CD4-positive, alpha-beta T cell treated with Interleukin-21 for 1 hour (primary cell): ENCODE results near the gene PHRF1.
A peak's percentile ranks its signal among the peaks of the same experiment; 100 is the strongest.

ENCODE experiments used
- DNase-seq: peaks from one replicate; pipeline ENCODE4 v3.0.0-alpha.2; 2020

Gene PHRF1

GRCh38 chr11:575313-575995 lies 816 bp upstream of the PHRF1 start:
- DNase-seq, result no peak

DNA sequence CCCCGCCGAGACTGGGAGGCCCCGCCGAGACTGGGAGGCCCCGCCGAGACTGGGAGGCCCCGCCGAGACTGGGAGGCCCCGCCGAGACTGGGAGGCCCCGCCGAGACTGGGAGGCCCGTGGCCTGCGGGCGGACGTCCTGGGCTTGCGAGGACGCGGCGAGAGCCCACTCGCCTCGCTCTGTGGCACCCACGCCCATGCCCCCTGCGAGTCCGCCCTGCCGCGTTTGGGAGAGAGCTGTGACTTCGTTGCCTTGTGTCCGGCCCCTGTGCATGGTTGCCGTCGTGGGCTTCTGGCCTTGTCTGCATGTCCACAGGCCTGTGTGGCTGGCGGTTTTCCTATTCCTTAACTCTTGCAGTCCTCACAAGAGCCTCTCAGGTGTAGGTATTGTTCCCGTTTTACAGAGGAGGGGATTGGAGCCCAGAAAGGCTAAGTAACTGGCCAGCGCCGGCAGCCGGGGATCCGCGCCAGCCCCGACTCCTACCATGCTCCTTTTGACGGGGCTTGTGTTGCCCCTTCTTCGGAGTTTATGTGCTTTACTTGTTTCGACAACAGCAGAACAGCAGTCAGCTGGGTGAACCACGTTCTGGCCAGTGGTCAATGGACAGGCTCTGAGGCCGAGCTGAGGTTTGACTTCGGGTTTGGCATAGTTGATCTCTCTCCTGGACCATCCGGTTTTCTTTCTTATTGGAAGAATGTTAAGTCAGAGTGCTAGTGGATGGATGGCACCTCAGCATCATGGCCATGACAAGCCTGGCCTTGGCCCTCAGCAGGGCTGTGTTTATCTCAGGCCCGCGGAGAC lies 741 bp downstream of the PHRF1 start:
- no peak for DNase-seq

- no peak for DNase-seq
These were observed 1.3 kb downstream of the PHRF1 start for GRCh38 chr11:577611-577894.

DNA sequence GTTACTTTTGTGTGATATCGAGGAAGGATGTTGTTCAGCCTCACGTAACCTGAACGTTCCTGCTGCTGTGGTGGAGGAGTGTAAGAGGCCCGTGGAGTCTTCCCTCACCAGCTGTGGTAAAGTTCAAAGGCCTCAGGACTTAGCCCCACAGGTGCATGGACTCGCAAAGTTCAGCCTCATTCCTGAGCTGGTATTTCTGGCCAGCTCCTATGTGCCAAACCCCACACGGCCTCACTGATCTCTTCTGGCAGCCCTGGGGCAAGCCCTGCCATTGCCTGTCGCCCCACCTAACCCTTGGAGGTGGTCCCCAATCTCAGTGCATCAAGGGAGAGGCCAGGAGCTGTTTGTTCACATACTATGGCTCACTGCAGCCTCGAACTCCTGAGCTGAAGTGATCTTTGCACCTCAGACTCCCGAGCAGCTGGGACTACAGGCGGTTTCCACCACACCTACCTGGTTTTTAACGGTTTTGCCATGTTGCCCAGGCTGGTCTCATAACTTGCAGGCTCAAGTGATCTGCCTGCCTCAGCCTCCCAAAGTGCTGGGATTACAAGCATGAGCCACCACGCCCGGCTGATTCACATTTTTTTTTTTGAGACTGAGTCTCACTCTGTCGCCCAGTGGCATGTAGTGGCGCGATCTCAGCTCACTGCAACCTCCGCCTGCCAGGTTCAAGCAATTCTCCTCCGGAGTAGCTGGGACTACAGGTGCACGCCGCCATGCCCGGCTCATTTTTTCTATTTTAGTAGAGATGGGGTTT lies 2.2 kb downstream of the PHRF1 start:
- no peak for DNase-seq

- DNase-seq, result no peak
These were observed 3.7 kb downstream of the PHRF1 start for GRCh38 chr11:579830-580601.

- DNase-seq, result no peak
These were observed 5.1 kb downstream of the PHRF1 start for GRCh38 chr11:581342-581741.

DNA sequence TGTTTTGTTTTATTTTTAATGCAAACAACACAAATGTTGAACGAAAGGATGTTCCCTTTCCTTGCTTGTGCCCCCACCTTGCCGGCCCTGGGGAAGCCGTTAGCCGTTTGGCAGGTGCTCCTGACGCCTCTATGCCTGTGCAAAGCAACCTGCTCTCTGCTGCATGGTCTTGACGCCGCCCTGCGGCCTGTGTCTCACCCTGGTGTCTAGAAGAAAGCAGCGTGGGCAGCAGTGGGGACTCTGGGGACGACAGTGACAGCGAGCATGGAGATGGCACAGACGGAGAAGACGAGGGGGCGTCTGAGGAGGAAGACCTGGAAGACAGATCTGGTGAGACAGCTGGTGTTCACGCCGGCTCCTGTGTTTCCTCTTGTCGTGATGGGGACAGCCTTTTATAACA lies 5.5 kb downstream of the PHRF1 start:
- DNase-seq, result no peak

DNA sequence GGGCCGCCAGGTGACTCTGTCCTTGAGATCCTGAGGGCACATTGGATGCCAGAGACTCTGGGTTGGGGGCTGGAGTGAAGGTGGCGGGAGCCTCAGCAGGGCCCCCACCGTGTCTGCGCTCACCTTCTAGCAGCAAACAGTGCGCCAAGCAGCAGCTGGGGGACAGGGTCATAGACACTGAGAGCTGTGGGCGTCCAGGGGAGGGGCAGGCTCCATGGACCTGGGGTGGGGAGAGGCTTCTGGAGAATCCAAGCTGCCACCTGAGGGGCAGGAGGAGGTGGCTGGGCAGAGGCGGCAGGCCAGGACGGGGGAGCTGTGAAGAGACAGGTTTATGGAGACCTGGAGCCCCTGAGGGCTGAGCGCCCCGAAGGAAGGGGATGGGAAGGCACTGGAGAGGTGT lies 8.0 kb downstream of the PHRF1 start:
- no peak for DNase-seq

- no peak for DNase-seq
These were observed 10.4 kb downstream of the PHRF1 start for GRCh38 chr11:586376-587316.

DNA sequence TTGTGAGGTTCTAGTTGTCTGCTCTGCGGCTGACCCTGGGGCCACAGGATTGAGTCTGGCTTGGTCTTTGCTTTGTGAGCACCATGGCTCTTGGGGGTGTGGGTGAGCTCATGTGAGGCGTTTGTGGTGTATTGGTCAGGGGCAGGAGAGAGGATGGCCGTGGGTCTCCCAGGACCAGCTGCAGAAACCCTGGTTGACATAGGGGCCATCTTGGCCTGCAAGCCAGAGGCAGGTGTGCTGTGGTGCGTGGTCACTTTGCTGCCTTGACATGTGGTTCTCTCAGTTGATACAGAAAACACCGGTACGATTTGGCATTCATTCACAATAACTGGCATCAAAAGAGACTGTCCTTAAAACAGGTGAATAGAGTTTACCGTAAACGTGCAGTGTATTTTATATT lies 11.3 kb downstream of the PHRF1 start:
- no peak for DNase-seq

GRCh38 chr11:587978-588380 lies 11.7 kb downstream of the PHRF1 start:
- peak; percentile 72 for DNase-seq

- no peak for DNase-seq
These were observed 13.5 kb downstream of the PHRF1 start for GRCh38 chr11:589798-590197.

- DNase-seq, result no peak
These were observed 14.7 kb downstream of the PHRF1 start for GRCh38 chr11:590997-591396.

DNA sequence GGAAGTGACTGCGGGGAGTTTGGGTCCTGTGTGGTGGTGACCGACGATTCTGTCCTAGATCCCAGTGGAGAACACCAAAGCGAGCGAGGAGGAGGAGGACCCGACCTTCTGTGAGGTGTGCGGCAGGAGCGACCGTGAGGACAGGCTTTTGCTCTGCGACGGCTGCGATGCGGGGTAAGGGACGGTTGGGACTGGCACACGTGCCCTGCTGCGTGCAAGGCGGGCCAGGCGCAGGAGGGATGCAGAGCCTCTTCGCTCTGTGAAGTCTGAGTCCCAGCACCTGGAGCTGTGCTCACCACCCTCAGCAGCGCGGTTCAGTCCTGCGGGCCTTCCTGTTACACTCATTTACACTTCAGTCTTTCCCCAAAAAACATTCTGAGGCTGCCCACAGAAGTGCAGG lies 16.2 kb downstream of the PHRF1 start:
- DNase-seq, result no peak

DNA sequence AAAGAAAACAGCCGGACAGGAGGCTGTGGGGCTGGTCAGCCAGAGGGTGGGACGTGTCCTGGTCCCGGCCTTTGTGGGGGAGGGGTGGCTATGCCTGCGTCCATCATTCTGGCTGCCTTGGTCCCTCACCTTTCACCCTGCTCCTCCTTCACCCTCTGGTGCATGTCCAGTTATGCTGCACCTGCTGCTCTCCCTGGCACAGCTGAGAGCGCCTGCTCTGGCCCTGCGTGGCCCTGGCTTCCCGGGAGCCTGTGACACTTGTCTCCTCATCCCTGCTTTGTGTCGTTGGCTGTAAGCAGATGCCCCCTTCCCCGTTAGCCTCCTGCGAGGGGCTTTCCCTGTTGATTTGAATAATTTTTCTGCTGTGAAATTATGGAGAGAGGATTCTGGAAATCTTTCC lies 16.6 kb downstream of the PHRF1 start:
- DNase-seq, result no peak

DNA sequence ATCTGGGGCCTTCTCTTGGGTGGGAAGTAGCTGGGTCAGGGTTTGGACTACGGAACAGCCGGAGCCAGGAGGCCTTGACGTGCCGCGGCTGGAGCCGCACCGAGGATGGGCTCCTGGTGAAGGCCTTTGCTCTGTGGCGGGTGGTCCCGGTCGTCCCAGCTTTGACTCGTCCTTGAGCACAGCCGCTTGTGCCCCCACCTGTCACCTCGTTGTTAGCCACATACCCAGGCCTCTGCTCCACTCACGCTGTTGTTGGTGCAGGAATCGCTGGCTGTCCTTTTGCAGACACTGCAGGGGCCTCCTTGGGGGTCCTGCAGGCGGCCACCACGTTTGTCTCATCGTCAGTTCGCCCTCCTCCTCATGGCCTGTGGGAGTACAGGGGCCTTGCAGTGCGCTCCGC lies 17.1 kb downstream of the PHRF1 start:
- DNase-seq, result no peak

DNA sequence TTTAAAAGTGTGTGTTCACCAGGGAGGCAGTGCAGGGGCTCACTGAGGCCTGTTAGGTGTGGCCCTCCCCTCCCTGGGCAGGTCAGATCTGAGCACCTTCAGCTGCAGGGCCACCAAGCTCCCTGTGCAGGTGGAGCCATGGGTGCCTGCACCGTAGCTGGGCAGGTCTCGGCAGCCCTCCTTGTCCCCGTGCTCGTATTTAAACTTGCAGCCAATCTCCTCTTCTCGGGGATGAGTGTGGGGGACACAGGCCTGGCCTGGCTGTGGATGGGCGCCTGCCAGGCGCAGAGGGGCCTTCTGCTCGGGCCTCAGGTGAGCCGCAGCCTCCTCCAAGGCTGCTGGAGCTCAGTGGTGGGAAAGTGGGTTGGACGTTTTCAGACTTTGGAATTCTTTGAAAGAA lies 19.1 kb downstream of the PHRF1 start:
- no peak for DNase-seq

- no peak for DNase-seq
These were observed 20.1 kb downstream of the PHRF1 start for GRCh38 chr11:596374-596773.

DNA sequence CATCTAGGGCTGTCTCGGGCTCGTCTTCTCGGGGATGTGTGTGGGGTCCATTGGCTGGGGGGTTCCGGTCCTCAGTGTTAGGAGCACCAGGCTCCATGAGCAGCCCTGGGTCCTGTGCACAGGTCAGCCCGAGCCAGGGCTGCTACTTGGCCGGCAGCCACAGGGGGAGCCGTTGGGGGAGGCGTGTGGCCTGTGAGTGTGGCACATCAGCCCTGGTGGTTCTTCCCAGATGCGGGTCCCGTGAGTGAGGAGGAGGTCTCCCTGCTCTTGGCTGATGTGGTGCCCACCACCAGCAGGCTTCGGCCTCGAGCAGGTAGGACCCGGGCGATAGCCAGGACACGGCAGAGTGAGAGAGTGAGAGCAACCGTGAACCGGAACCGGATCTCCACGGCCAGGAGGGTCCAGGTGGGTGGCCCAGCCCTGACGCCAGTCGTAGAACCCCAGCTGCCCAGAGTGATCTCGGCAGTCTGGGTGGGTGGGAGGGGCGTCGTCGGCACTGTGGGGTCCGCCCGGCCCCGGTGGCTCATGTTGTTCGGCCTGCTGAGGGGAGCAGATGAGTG lies 21.0 kb downstream of the PHRF1 start:
- no peak for DNase-seq

- no peak for DNase-seq
These were observed 21.9 kb downstream of the PHRF1 start for GRCh38 chr11:598005-598680.

DNA sequence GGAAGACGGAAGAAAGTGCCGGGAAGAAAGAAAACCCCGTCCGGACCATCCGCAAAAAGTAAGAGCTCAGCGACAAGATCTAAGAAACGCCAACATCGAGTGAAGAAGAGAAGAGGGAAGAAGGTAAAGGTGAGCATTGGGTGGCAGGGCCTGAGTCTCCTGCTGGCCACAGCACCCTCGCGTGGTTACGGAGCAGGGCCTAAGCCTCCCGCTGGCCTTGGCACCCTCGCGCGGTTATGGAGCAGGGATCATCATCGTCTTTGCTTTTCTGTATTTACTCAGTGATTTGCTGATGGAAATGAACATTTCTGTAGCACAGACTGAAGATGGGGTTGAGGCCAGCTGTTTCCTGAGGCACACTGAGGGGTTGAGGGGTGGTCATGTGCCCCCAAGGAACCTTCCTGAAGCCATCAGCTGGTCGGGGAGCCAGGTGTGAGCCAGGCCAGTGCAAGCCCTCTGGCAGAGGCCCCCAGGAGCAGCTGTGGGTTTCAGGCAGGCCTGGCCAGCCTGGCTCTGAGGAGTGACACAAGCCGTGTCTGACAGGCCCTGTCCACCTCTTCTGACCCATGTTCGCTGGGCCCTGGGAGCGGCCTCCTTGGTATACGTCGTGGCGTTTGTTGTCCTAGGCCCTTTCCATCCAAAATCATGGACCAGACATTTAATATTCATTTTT lies 25.4 kb downstream of the PHRF1 start:
- no peak for DNase-seq
